ENCODE data around the gene FAM9A. TPM values are rescaled to one million over a fixed set of nuclear protein-coding genes. Genes with fewer than 3 reads are reported as not detected.

Gene FAM9A
- total RNA-seq, 1 experiment from 2014 or later = not detected

DNA sequence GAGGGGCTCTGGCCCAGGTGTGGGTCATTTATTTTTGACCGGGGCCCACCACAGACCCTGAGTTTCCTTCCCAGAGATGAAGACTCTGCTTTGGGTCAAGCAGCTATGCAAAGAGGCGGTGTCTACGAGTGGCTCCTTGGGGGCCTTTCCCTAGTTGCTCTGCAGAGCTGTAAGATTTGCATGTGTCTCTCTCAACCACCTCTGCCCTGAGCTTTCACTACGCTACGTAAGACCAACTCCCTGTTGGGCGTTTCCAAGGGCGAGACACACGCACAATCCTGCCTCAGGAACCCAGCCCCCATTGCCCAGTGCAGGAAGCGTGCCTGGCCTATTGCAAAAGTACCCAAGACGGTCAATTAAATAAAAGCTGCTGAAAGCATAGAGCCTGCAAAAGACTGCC is 59.2 kb downstream of the FAM9A start:
- Histone ChIP-seq H3K9me3 (ENCODE audit: control insufficient read depth, low read depth, low read length) (no peaks in the 10 kb centered on the region), H3K4me1 (ENCODE audit: insufficient read depth, low read length) (peaks cover 2% of the 10 kb centered on the region; the same call in 1 of the 2 replicates), H3K79me1 (ENCODE audit: insufficient read depth, low read depth, low read length, poor library complexity, severe bottlenecking) (no peaks in the 10 kb centered on the region), H3K27me3 (ENCODE audit: insufficient read depth, low read length) (no peaks in the 10 kb centered on the region), H3K23ac (ENCODE audit: insufficient read length, low read depth, low read length) (no peak overlapping the region), H3K4me2 (ENCODE audit: insufficient read depth, insufficient read length, low read length) (no peak overlapping the region), H4K5ac (ENCODE audit: insufficient read length, low read depth, low read length) (no peak overlapping the region), H2AFZ (ENCODE audit: low read length) (no peak overlapping the region), H3K9ac (ENCODE audit: extremely low read depth, insufficient read length, low read length) (no peak overlapping the region), H3K4ac (ENCODE audit: low read depth, low read length) (no peak overlapping the region), H3K18ac (ENCODE audit: insufficient read length, low read depth, low read length) (no peak overlapping the region), H3K56ac (ENCODE audit: insufficient read length, low read depth, low read length) (no peak overlapping the region), H2BK5ac (ENCODE audit: insufficient read length, low read length) (no peak overlapping the region), H2BK12ac (ENCODE audit: insufficient read length, low read depth, low read length) (no peak overlapping the region), H3T11ph (ENCODE audit: low read length) (no peak overlapping the region), H2BK15ac (ENCODE audit: low read depth, low read length) (no peak overlapping the region), H2AK5ac (ENCODE audit: insufficient read length, low read length) (no peak overlapping the region), H3K14ac (ENCODE audit: insufficient read depth, low read length) (no peak overlapping the region), H3K79me2 (ENCODE audit: insufficient read depth, low read length) (no peaks in the 10 kb centered on the region), H4K20me1 (ENCODE audit: control insufficient read depth, insufficient read depth, insufficient read length) (no peaks in the 10 kb centered on the region), H3K23me2 (ENCODE audit: insufficient read length, low read depth, low read length, poor library complexity, severe bottlenecking) (no peaks in the 10 kb centered on the region), H3K27ac (ENCODE audit: insufficient read length, low read depth, low read length) (no peak overlapping the region), H4K91ac (ENCODE audit: insufficient read length, low read depth, low read length) (no peak overlapping the region), H4K8ac (replicated peaks; ENCODE audit: insufficient read length, low read depth, low read length) (no peak overlapping the region), H2BK120ac (ENCODE audit: low read depth, low read length, poor library complexity, severe bottlenecking) (no peak overlapping the region), H2BK20ac (ENCODE audit: low read depth, low read length, poor library complexity, severe bottlenecking) (no peak overlapping the region)
- Mint-ChIP-seq H3K4me3 (no peak overlapping the region), H3K9me3 (no peaks in the 10 kb centered on the region; a peak in 1 of 5 replicates), H3K27me3 (ENCODE audit: low read depth) (peaks cover 3% of the 10 kb centered on the region; the same call in 1 of the 2 replicates), H3K4me1 (peaks cover 10 to 16% of the 10 kb centered on the region in 2 experiments), H3K36me3 (ENCODE audit: insufficient read depth in 1 of 3, low read depth in 3 of 3) (no peaks in the 10 kb centered on the region; a peak in 1 of 7 replicates), H3K27ac (no peak overlapping the region)
- DNase-seq = no peak
- TF ChIP-seq CTCF (conservative IDR thresholded peaks at IDR 0.05) = no peak
- WGBS (ENCODE audit: extremely low coverage, insufficient read length, low lambda C conversion rate) = no CpG with 5 or more reads among the region's 10 CpGs

Other genes with a start within 250 kb of the FAM9A start
- 51.0 and 54.9 TPM in 2 replicates for gene ANOS1, start 69.2 kb downstream of the FAM9A start, total RNA-seq (2021)
- not detected in 2 replicates for gene FAM9B, start 232.7 kb upstream of the FAM9A start, total RNA-seq (2021)